Measurements from ENCODE around the gene CLUH. TPM values are rescaled to one million over a fixed set of nuclear protein-coding genes. Genes with fewer than 3 reads are reported as not detected.

Gene CLUH
- total and polyA plus RNA-seq, 2 donors (not counting 1 experiment from before 2014, with no cell fraction given) = 53.1 to 64.6 TPM

GRCh38 chr17:2745317-2746037, 33.9 kb upstream of the CLUH start:
- WGBS (ENCODE audit: insufficient coverage) = 48% methylated on average over 10 of the region's 11 CpGs
- Histone ChIP-seq H3K4me1 (ENCODE audit: control insufficient read depth in 2 of 2, insufficient read depth in 2 of 2, low read length in 2 of 2) (peaks cover 0 to 4% of the 10 kb centered on the region in 2 donors), H3K9me3 (ENCODE audit: control extremely low read depth in 1 of 3, control insufficient read depth in 2 of 3, insufficient read depth in 1 of 3, low read length in 2 of 3) (peaks cover 0 to 12% (median 0%) of the 10 kb centered on the region in 3 donors), H3K27me3 (replicated peaks in 1 of 4; ENCODE audit: control extremely low read depth in 1 of 4, control insufficient read depth in 3 of 4, insufficient read depth in 4 of 4, low read length in 3 of 4) (peaks cover 0 to 28% (median 13%) of the 10 kb centered on the region in 4 experiments), H3K4me2 (replicated peaks; ENCODE audit: low read depth, low read length, poor library complexity, severe bottlenecking) (no peak overlapping the region), H3K4me3 (ENCODE audit: control extremely low read depth in 1 of 5, extremely low read depth in 1 of 5, insufficient read depth in 1 of 5, low read depth in 2 of 5, low read length in 4 of 5) (no peak overlapping the region), H2AFZ (ENCODE audit: insufficient read depth, low read depth, low read length, poor library complexity, severe bottlenecking) (no peak overlapping the region), H3K79me2 (ENCODE audit: control insufficient read depth, insufficient read depth, low read length) (no peaks in the 10 kb centered on the region), H3K36me3 (replicated peaks in 1 of 2; ENCODE audit: control extremely low read depth in 1 of 2, control insufficient read depth in 1 of 2, extremely low read depth in 1 of 2, insufficient read depth in 2 of 2, low read length in 1 of 2) (no peaks in the 10 kb centered on the region), H4K20me1 (ENCODE audit: control insufficient read depth, insufficient read depth, low read length, poor library complexity, severe bottlenecking) (no peaks in the 10 kb centered on the region), H3K27ac (ENCODE audit: low read length in 2 of 2) (no peak overlapping the region), H3K9ac (ENCODE audit: low read length) (no peak overlapping the region)
- no peak overlapping the region for H3K27ac Mint-ChIP-seq
- DNase-seq = no peak
- H3K27me3 Mint-ChIP-seq = peaks cover 46% of the 10 kb centered on the region
- H3K4me3 Mint-ChIP-seq = no peak overlapping the region
- no peak for ATAC-seq (ENCODE audit: low read depth)
- TF ChIP-seq EZH2 (IDR thresholded peaks at IDR 0.05; ENCODE audit: borderline replicate concordance, insufficient read depth, low read depth, low read length, poor library complexity, severe bottlenecking) (no peak), CTCF (IDR thresholded peaks at IDR 0.05) (no peak)
- peaks cover 2% of the 10 kb centered on the region for H3K4me1 Mint-ChIP-seq
- ChIA-PET CTCF (interaction anchor here (0.6 kb wide), 1 partner anchor 394 kb away, joined by 3 read pairs; no protein-coding TSS in a partner anchor), POLR2A (no interaction called here)
- no peaks in the 10 kb centered on the region for H3K9me3 Mint-ChIP-seq (ENCODE audit: insufficient read depth)
- intact Hi-C loops (cut with micrococcal nuclease) = no loop called here

GRCh38 chr17:2737693-2738092, 26.1 kb upstream of the CLUH start:
- H3K4me3 Mint-ChIP-seq = no peak overlapping the region
- ChIA-PET CTCF (no interaction called here), POLR2A (no interaction called here)
- no peaks in the 10 kb centered on the region for H3K4me1 Mint-ChIP-seq
- H3K27me3 ChIP-seq (replicated peaks in 1 of 4; ENCODE audit: control extremely low read depth in 1 of 4, control insufficient read depth in 3 of 4, insufficient read depth in 4 of 4, low read length in 3 of 4) = peaks cover 0 to 5% (median under 1%) of the 10 kb centered on the region in 4 experiments
- intact Hi-C loops (cut with micrococcal nuclease) = no loop called here
- no peak for TF ChIP-seq CTCF (IDR thresholded peaks at IDR 0.05)
- no peak for TF ChIP-seq EZH2 (IDR thresholded peaks at IDR 0.05; ENCODE audit: borderline replicate concordance, insufficient read depth, low read depth, low read length, poor library complexity, severe bottlenecking)
- H3K9me3 Mint-ChIP-seq (ENCODE audit: insufficient read depth) = no peaks in the 10 kb centered on the region
- H3K27me3 Mint-ChIP-seq = peaks cover 22% of the 10 kb centered on the region
- H3K9ac ChIP-seq (ENCODE audit: low read length) = no peak overlapping the region
- DNase-seq = no peak
- H3K4me2 ChIP-seq (replicated peaks; ENCODE audit: low read depth, low read length, poor library complexity, severe bottlenecking) = no peak overlapping the region
- no peaks in the 10 kb centered on the region for H3K36me3 ChIP-seq (replicated peaks in 1 of 2; ENCODE audit: control extremely low read depth in 1 of 2, control insufficient read depth in 1 of 2, extremely low read depth in 1 of 2, insufficient read depth in 2 of 2, low read length in 1 of 2)
- no peak overlapping the region for H3K4me3 ChIP-seq (ENCODE audit: control extremely low read depth in 1 of 5, extremely low read depth in 1 of 5, insufficient read depth in 1 of 5, low read depth in 2 of 5, low read length in 4 of 5)
- H3K27ac Mint-ChIP-seq = no peak overlapping the region
- no peak overlapping the region for H3K27ac ChIP-seq (ENCODE audit: low read length in 2 of 2)
- no peaks in the 10 kb centered on the region for H4K20me1 ChIP-seq (ENCODE audit: control insufficient read depth, insufficient read depth, low read length, poor library complexity, severe bottlenecking)
- no peak overlapping the region for H2AFZ ChIP-seq (ENCODE audit: insufficient read depth, low read depth, low read length, poor library complexity, severe bottlenecking)
- no peaks in the 10 kb centered on the region for H3K4me1 ChIP-seq (ENCODE audit: control insufficient read depth in 2 of 2, insufficient read depth in 2 of 2, low read length in 2 of 2)
- 86% methylated on average over 15 of the region's 15 CpGs for WGBS (ENCODE audit: insufficient coverage)
- H3K79me2 ChIP-seq (ENCODE audit: control insufficient read depth, insufficient read depth, low read length) = no peaks in the 10 kb centered on the region
- no peak for ATAC-seq (ENCODE audit: low read depth)
- no peaks in the 10 kb centered on the region for H3K9me3 ChIP-seq (ENCODE audit: control extremely low read depth in 1 of 3, control insufficient read depth in 2 of 3, insufficient read depth in 1 of 3, low read length in 2 of 3)

All from B cell (primary cell).